Epithelial cell of esophagus (primary cell): ENCODE measurements around the gene CAMSAP1.
"Not testable (repeated sequence)": the region's sequence is repeated elsewhere in the genome, so short reads cannot be mapped to it uniquely, and the experiment has no call there.

Experiments used
- DNase-seq: peaks from one replicate; pipeline ENCODE4 v3.0.0; 2010; ENCODE audit warnings: low read depth
- H3K4me3 ChIP-seq: 2 replicates; pipeline ENCODE4 v1.5.1; 2011; ENCODE audit warnings: mild to moderate bottlenecking, low read length, control low read depth
- TF ChIP-seq, protein P1 (sequence below): IDR thresholded peaks from 2 replicates; pipeline ENCODE4 v1.5.1; 2011; ENCODE audit warnings: low read depth, mild to moderate bottlenecking, low read length, control low read depth, inconsistent platforms; ENCODE audit not compliant: insufficient read depth; ENCODE audit errors: missing control alignments

Gene CAMSAP1

DNA sequence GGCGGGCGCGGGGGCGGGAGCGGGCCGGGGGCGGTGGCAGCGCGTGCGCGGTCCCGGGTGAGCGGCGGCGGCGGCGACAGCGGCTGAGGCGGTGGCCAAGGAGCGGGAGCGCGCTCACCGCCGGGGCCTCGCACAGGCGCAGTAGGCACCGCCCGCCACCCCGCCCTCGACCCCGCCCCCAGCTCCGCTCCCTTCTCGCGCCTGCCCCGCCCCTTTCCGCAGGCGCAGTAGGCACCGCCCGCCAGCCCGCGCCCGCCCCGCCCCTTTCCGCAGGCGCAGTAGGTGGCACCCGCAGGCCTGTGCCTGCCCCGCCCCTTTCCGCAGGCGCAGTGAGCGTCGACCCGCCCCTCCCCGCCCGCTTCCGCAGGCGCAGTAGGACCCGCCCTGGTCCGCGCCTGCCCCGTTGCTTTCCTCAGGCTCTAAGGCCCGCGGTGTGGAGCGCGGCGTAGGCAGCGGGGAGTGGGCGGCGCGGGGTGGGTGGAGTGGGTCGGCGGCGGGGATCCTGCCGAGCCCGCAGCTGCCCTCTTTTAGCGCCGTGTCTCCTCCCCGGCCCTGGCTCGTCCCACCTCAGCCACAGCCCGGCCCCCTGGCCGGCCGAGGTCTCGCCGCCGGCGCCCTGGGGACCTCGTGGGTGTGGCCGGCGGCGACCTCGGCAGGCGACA is at the start of gene CAMSAP1:
Gene CAMSAP1, minus strand, starts transcription at position 116 of the 662 bp plus-strand sequence. CDS start 387 bp downstream, outside the sequence.
- peak; percentile 95 for DNase-seq
- TF ChIP-seq, protein P1, sequence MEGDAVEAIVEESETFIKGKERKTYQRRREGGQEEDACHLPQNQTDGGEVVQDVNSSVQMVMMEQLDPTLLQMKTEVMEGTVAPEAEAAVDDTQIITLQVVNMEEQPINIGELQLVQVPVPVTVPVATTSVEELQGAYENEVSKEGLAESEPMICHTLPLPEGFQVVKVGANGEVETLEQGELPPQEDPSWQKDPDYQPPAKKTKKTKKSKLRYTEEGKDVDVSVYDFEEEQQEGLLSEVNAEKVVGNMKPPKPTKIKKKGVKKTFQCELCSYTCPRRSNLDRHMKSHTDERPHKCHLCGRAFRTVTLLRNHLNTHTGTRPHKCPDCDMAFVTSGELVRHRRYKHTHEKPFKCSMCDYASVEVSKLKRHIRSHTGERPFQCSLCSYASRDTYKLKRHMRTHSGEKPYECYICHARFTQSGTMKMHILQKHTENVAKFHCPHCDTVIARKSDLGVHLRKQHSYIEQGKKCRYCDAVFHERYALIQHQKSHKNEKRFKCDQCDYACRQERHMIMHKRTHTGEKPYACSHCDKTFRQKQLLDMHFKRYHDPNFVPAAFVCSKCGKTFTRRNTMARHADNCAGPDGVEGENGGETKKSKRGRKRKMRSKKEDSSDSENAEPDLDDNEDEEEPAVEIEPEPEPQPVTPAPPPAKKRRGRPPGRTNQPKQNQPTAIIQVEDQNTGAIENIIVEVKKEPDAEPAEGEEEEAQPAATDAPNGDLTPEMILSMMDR, result no peak
- peak within 1 kb of the TSS; percentile 81 for H3K4me3 ChIP-seq

GRCh38 chr9:135956802-135957174 is 49.4 kb upstream of the CAMSAP1 start:
- TF ChIP-seq, protein P1, result no peak

GRCh38 chr9:135955934-135956801 is 48.8 kb upstream of the CAMSAP1 start:
- no peak for DNase-seq
- no peak overlapping the region for H3K4me3 ChIP-seq
- TF ChIP-seq, protein P1, result no peak

More at GRCh38 chr9:135956802-135957174, 49.4 kb upstream of the CAMSAP1 start:
- no peak for DNase-seq
- no peak overlapping the region for H3K4me3 ChIP-seq

DNA sequence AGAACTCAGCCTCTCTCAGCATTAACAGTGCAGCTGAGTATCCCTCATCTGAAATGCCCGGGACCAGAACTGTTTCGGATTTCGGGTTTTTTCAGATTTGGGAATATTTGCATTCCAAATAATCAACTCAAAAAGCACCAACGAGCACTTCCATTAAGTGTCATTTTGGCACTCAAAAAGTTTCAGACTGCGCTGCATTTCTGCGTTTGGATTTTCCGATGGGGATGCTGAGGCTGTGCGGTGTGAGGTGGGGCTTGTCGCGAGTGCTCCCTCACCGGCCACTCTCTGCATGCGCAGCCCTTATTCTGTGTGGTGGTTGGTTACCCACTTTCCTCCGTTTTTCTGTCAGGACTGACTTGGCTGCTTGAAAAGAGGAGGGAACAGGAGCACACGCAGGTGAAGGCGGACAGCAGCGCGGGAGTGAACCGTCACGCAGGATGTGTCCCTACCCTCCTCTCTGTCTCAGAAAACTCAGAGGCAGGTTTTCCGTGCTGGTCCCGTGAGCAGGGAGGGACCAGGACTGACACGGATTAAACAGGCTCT is 45.4 kb upstream of the CAMSAP1 start:
- DNase-seq, result no peak
- TF ChIP-seq, protein P1, result no peak
- no peak overlapping the region for H3K4me3 ChIP-seq

- H3K4me3 ChIP-seq, result no peak overlapping the region
- DNase-seq, result peak; percentile 98
- TF ChIP-seq, protein P1, result no peak
Measured at GRCh38 chr9:135951889-135952663, 44.7 kb upstream of the CAMSAP1 start.

DNA sequence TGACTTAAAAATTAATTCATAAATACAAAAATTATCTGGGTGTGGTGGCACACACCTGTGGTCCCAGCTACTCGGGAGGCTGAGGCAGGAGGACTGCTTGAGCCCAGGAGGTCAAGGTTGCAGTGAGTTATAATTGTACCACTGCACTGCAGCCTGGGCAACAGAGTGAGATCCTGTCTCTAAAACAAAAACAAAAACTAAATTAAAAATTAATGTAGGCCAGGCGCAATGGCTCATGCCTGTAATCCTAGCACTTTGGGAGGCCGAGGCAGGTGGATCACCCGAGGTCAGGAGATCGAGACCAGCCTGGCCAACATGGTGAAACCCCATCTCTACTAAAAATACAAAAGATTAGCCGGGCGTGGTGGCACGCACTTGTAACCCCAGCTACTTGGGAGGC is 44.0 kb upstream of the CAMSAP1 start:
- not testable (repeated sequence) for H3K4me3 ChIP-seq, DNase-seq

- not testable (repeated sequence) for H3K4me3 ChIP-seq
- DNase-seq, result peak; percentile 65
Measured at GRCh38 chr9:135950841-135951240, 43.5 kb upstream of the CAMSAP1 start.
